HG02938 (cell line): Measurements from ENCODE around the gene NOTCH4.
"Not testable (repeated sequence)": the region's sequence is repeated elsewhere in the genome, so short reads cannot be mapped to it uniquely, and the experiment has no call there.

Source experiments
- ATAC-seq: cut with Tn5 transposase; IDR thresholded peaks from one replicate; pipeline ENCODE4 v1.9.1; 2021; ENCODE audit warnings: mild to moderate bottlenecking, moderate library complexity; ENCODE audit not compliant: unreplicated experiment

The NOTCH4 gene

GRCh38 chr6:32218167-32218566 is 5.7 kb downstream of the NOTCH4 start:
- ATAC-seq: no peak

GRCh38 chr6:32216998-32217397 is 6.9 kb downstream of the NOTCH4 start:
- ATAC-seq: no peak

GRCh38 chr6:32216285-32216684 is 7.6 kb downstream of the NOTCH4 start:
- ATAC-seq: no peak

GRCh38 chr6:32215617-32216016 is 8.2 kb downstream of the NOTCH4 start:
- no peak for ATAC-seq

GRCh38 chr6:32214126-32214525 is 9.7 kb downstream of the NOTCH4 start:
- ATAC-seq: no peak

- no peak for ATAC-seq
These were observed 10.2 kb downstream of the NOTCH4 start for GRCh38 chr6:32213649-32214048.

- no peak for ATAC-seq
These were observed 11.6 kb downstream of the NOTCH4 start for GRCh38 chr6:32212076-32212760.

GRCh38 chr6:32211432-32211831 is 12.4 kb downstream of the NOTCH4 start:
- not testable (repeated sequence) for ATAC-seq

GRCh38 chr6:32210191-32210601 is 13.7 kb downstream of the NOTCH4 start:
- ATAC-seq: no peak

- no peak for ATAC-seq
These were observed 14.9 kb downstream of the NOTCH4 start for GRCh38 chr6:32208996-32209395.

- no peak for ATAC-seq
These were observed 19.6 kb downstream of the NOTCH4 start for GRCh38 chr6:32204268-32204715.

- no peak for ATAC-seq
These were observed 20.2 kb downstream of the NOTCH4 start for GRCh38 chr6:32203426-32204267.

GRCh38 chr6:32202186-32202585 is 21.7 kb downstream of the NOTCH4 start:
- ATAC-seq: no peak

GRCh38 chr6:32200711-32201475 is 23.0 kb downstream of the NOTCH4 start:
- no peak for ATAC-seq

- ATAC-seq: no peak
These were observed 25.0 kb downstream of the NOTCH4 start for GRCh38 chr6:32198866-32199265.

GRCh38 chr6:32198345-32198696 is 25.5 kb downstream of the NOTCH4 start:
- no peak for ATAC-seq

GRCh38 chr6:32196682-32197616 is 26.9 kb downstream of the NOTCH4 start:
- ATAC-seq: no peak

GRCh38 chr6:32195902-32196681 is 27.8 kb downstream of the NOTCH4 start:
- peak; percentile 70 for ATAC-seq

GRCh38 chr6:32195652-32195901 is 28.3 kb downstream of the NOTCH4 start:
- ATAC-seq: peak; percentile 66
